ENCODE data around the gene ANKRA2.

DNA sequence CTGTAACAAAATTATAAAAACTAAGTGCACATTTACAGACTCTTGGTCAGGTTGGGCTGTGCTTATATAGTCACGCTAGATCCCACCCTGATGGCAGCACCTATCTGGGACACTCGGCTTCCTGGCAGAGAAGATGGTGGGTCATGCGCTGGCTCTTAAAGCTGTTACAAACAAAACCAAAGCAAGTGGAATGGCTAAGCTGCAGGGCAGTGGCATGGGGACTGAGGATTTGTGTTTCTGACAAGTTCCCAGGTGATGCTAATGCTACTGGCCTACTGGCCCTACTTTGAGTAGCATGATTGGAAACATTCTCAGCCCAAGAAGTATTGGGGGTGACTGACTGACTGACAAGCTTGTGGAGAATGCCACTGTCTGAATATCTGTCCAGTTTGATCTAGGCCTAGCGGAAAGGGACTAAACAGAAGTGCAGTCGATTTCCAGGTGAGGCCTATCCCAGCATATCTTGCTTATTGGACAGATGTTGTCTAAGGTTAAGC, 58.9 kb downstream of the ANKRA2 start:
- no peak for TF ChIP-seq TAF1 (IDR thresholded peaks at IDR 0.05; ENCODE audit: borderline replicate concordance, insufficient read depth, low read length)
- TF ChIP-seq, protein P1, sequence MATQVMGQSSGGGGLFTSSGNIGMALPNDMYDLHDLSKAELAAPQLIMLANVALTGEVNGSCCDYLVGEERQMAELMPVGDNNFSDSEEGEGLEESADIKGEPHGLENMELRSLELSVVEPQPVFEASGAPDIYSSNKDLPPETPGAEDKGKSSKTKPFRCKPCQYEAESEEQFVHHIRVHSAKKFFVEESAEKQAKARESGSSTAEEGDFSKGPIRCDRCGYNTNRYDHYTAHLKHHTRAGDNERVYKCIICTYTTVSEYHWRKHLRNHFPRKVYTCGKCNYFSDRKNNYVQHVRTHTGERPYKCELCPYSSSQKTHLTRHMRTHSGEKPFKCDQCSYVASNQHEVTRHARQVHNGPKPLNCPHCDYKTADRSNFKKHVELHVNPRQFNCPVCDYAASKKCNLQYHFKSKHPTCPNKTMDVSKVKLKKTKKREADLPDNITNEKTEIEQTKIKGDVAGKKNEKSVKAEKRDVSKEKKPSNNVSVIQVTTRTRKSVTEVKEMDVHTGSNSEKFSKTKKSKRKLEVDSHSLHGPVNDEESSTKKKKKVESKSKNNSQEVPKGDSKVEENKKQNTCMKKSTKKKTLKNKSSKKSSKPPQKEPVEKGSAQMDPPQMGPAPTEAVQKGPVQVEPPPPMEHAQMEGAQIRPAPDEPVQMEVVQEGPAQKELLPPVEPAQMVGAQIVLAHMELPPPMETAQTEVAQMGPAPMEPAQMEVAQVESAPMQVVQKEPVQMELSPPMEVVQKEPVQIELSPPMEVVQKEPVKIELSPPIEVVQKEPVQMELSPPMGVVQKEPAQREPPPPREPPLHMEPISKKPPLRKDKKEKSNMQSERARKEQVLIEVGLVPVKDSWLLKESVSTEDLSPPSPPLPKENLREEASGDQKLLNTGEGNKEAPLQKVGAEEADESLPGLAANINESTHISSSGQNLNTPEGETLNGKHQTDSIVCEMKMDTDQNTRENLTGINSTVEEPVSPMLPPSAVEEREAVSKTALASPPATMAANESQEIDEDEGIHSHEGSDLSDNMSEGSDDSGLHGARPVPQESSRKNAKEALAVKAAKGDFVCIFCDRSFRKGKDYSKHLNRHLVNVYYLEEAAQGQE (IDR thresholded peaks at IDR 0.05; ENCODE audit: insufficient read depth in 1 of 2, low read depth in 2 of 2, low read length in 2 of 2): no peak
- peak; percentile 34; the same call in 1 of the 2 replicates for TF ChIP-seq POLR2AphosphoS5 (IDR thresholded peaks at IDR 0.05; ENCODE audit: low read depth, low read length)
- TF ChIP-seq SIN3A (IDR thresholded peaks at IDR 0.05; ENCODE audit: borderline replicate concordance, insufficient read depth, low read length): no peak
- no peak for TF ChIP-seq FOXP2 (optimal IDR thresholded peaks at IDR 0.05; ENCODE audit: borderline replicate concordance, extremely low read depth, extremely low read length, insufficient read depth)
